IPS-18a (cell line): ENCODE measurements around the gene ARL11.
"Not testable (repeated sequence)": the region's sequence is repeated elsewhere in the genome, so short reads cannot be mapped to it uniquely, and the experiment has no call there.

Source experiments
- H3K27ac ChIP-seq: one replicate; pipeline ENCODE4 v1.5.1; 2013; ENCODE audit warnings: low read length
- H3K27me3 ChIP-seq: one replicate; pipeline ENCODE4 v1.6.1; 2013; ENCODE audit warnings: mild to moderate bottlenecking, low read length; ENCODE audit not compliant: control insufficient read depth, insufficient read depth
- H3K36me3 ChIP-seq: one replicate; pipeline ENCODE4 v1.6.1; 2013; ENCODE audit warnings: low read depth, low read length; ENCODE audit not compliant: control insufficient read depth
- H3K4me1 ChIP-seq: one replicate; pipeline ENCODE4 v1.6.1; 2013; ENCODE audit warnings: low read depth, low read length; ENCODE audit not compliant: control insufficient read depth
- H3K4me3 ChIP-seq: one replicate; pipeline ENCODE4 v1.5.1; 2013; ENCODE audit warnings: low read length
- H3K9ac ChIP-seq: one replicate; pipeline ENCODE4 v1.6.1; 2013; ENCODE audit warnings: mild to moderate bottlenecking, low read length, moderate library complexity
- H3K9me3 ChIP-seq: one replicate; pipeline ENCODE4 v1.6.1; 2013; ENCODE audit warnings: low read depth, low read length; ENCODE audit not compliant: control insufficient read depth

The ARL11 gene

DNA sequence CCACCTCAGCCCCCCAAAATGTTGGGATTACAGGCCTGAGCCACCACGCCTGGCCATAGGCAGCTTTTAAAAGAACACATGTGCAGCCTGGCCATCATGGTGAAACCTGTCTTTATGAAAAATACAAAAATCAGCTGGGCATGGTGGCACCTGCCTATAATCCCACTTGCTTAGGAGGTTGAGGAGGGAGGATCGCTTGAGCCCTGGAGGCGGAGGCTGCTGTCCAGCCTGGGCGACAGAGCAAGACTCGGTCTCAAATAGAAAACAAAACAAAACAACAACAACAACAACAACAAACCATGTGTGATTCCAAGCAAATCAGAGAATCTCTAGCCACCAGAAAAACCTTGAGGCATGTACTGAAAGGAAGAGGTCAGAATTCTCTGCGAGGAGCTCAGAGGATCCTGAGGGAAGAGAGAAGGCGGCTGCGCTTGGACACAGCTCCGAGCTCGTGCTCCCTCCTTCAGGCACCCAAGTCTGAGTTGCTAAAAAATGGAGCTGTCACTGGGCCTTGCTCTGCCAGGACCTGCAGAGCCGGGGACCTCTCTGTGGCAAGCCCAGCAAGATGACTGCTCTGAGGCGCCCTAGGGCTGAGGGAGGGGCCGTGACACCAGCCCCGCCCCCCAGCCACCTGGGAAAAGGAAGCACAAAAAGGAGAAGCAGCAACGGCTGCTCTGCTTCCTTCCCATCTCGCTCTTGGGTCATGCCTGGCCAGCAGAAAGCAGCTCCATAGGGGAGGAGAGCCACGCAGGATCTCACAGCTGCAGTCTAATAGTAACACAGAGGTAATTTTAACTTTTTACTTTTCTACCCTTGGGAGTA, at the start of gene ARL11:
Gene ARL11, plus strand, starts transcription at position 677 of the 822 bp plus-strand sequence. CDS start 1,941 bp downstream, outside the sequence.
- Histone ChIP-seq H3K4me1 (no peaks in the 10 kb centered on the region), H3K4me3 (peak within 1 kb of the TSS; percentile 43), H3K9me3 (no peaks in the 10 kb centered on the region), H3K27me3 (no peaks in the 10 kb centered on the region), H3K36me3 (no peaks in the 10 kb centered on the region), H3K27ac (no peak within 1 kb of the TSS), H3K9ac (no peak within 1 kb of the TSS)

DNA sequence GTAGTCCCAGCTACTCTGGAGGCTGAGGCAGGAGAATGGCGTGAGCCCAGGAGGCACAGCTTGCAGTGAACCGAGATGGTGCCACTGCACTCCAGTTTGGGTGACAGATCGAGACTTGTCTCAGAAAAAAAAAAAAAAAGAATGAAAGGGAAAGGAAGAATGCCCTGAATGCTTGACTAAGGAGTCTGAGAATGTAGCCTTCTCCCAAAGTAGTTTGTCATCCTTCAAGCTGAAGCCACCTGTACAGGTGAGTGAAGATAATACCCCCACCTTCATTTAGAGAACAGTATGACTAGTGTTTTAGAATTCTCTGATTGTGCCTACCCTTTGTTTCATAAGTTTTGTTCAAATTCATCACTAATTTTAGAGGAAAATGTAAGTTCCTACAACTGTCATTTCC, 48.8 kb upstream of the ARL11 start:
- H3K4me3 ChIP-seq: no peak overlapping the region
- H3K36me3 ChIP-seq: peaks cover 14% of the 10 kb centered on the region
- H3K4me1 ChIP-seq: no peaks in the 10 kb centered on the region
- peaks cover 6% of the 10 kb centered on the region for H3K27me3 ChIP-seq
- no peak overlapping the region for H3K9ac ChIP-seq
- no peaks in the 10 kb centered on the region for H3K9me3 ChIP-seq
- no peak overlapping the region for H3K27ac ChIP-seq

DNA sequence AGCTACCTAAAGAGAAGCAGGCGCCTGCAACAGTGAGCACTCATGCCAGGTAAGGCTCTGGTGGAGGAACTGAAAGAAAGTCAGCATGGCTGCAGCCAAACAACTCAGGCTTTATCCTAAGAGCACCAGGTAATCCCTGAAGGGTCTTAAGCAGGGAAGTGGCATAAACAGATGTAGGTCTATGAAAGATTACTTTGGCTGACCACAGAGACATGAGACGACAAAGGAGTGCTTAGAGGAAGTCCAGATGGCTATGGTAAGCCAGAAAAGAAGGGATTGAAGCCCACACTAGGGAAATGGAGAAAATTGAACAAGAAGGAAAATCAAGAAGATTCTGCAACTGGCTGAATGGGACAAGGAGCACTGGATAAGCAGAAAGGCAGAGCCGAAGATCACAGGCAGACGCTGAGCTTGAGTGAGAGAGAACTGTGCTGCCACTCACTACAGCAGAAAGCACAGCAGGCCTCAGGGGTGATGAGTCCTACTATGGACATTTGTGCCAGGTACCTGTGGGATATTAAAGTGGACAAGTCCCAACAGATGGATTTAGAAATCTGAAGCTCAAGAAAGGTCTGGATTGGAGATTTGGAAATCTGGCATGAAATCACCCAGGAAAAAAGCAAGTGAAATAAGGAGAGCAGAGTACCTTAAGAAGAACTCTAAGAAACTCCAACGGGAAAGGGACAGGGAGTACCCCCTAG, 47.2 kb upstream of the ARL11 start:
- peaks cover 14% of the 10 kb centered on the region for H3K36me3 ChIP-seq
- no peak overlapping the region for H3K4me3 ChIP-seq
- H3K9ac ChIP-seq: no peak overlapping the region
- no peak overlapping the region for H3K27ac ChIP-seq
- no peaks in the 10 kb centered on the region for H3K9me3 ChIP-seq
- peaks cover 2% of the 10 kb centered on the region for H3K4me1 ChIP-seq
- H3K27me3 ChIP-seq: peaks cover 11% of the 10 kb centered on the region

DNA sequence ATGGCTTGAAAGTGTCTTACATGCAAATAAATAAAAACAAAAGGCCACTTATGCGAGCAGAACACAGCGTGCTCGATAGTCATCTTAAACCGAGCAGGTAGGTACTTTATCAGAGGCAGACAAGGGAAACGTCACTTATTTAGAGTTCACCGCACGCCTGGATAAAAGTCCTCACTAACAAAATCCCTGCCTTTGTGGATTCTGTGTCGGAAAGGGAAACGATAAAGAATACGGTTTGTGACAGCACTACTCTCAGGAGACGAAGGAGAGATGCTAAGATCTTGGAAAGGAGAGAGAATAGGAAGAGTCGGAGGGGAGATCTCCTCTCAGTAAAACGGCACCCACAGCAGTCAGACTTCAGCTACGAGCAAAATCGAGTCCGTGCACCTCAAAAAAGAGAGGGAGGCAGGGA, 43.5 kb upstream of the ARL11 start:
- peak overlapping the region; percentile 95 for H3K4me3 ChIP-seq
- peaks cover 6% of the 10 kb centered on the region for H3K36me3 ChIP-seq
- H3K27me3 ChIP-seq: peaks cover 11% of the 10 kb centered on the region
- peak overlapping the region; percentile 83 for H3K9ac ChIP-seq
- peaks cover 5% of the 10 kb centered on the region for H3K4me1 ChIP-seq
- H3K27ac ChIP-seq: no peak overlapping the region
- no peaks in the 10 kb centered on the region for H3K9me3 ChIP-seq

DNA sequence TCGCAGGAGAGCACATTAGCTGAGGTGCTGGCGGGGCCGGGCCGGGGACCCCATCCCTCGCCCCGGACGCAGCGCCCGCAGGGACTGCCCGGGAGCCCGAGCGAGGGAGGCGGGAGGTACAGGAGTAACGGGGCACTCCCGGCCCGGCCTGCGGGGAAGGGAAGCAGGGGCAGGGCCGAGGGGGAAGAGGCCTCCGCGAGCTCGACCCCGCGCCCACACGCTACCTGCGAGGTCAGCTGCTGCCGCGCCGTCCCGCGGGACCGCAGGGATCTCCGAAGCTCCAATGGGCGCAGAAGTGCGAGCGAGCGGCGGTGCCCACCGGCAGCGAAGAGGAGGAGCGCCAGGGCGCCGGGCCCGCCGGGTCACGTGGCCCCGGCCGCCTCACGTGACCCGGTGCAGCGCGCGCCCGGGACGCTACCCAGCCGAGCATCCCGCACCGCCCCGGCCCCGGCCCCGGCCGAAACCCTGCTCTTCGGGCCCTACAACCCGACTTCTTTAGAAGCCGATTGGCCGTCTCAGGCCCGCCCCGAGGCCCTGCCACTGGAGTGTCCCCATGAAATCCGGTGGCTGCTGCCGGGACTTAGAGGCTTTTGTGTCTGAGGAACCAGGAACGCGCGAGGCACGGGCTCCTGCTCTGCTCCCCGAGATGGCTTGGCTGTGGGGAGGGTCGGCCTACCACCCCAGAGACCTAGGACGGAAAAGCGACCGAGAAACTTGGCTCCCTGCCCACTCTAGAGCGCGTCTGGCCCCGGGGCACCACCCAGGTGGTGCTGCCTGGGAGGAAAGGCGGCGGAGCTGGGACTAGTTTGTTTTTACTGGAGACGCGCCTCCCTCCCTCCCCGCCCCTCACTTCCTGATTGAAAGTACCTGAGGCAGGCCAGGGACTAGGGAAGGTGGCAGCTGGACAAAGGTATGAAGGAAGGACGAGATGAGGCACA, 42.8 kb upstream of the ARL11 start, which contains the start of gene RCBTB1:
Gene RCBTB1, minus strand, starts transcription at position 339 of the 938 bp plus-strand sequence. CDS start 18,279 bp downstream, outside the sequence.
- H3K4me3 ChIP-seq: peak within 1 kb of the TSS; percentile 95
- H3K27ac ChIP-seq: peak within 1 kb of the TSS; percentile 80
- no peaks in the 10 kb centered on the region for H3K9me3 ChIP-seq
- no peaks in the 10 kb centered on the region for H3K36me3 ChIP-seq
- H3K9ac ChIP-seq: peak within 1 kb of the TSS; percentile 83
- H3K4me1 ChIP-seq: peaks cover 5% of the 10 kb centered on the region
- H3K27me3 ChIP-seq: peaks cover 11% of the 10 kb centered on the region

DNA sequence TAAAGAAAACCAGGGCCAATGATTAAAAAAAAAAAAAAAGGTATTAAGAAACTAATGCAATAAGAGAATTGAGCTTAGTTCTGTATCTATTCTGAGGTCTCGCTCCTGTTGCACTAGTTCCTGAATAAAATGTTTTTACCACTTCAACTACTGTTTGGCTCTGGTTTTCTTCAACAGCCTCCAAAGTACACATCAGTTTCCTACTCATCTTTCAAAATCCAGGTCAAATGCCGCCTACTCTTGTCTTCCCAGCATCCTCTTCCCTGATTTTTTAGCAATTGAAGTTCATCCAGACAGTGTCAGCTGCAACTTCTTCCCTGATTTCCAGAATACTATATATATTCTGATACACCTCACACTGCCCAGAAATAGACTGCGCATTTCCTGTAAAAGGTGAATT, 41.6 kb upstream of the ARL11 start:
- Histone ChIP-seq H3K9ac (no peak overlapping the region), H3K27me3 (peaks cover 11% of the 10 kb centered on the region), H3K36me3 (no peaks in the 10 kb centered on the region), H3K4me1 (peaks cover 5% of the 10 kb centered on the region), H3K4me3 (no peak overlapping the region), H3K9me3 (no peaks in the 10 kb centered on the region), H3K27ac (no peak overlapping the region)

DNA sequence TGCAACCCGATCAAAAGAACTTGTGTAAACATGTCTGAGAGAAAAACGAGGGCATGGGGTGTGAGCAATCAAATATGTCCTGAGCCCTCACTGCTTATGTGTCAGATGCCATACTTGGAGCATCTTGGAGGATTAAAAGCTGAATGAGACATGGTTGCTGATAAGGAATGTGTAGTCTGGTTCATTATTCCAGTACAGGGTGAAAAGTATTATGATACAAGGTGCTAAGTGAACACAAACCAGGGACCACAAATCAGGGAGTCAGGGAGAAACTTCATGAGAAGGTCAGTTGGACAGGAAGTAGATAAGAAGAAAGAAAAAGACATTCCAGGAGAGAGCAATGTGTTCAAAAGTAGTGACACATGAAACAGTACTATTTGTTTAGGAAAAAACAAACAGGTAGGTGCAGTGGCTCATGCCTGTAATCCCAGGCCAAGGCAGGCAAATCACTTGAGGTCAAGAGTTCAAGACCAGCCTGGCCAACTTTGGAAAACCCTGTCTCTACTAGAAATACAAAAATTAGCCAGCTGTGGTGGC, 40.9 kb upstream of the ARL11 start:
- H3K4me1 ChIP-seq: peaks cover 5% of the 10 kb centered on the region
- H3K9ac ChIP-seq: no peak overlapping the region
- H3K9me3 ChIP-seq: no peaks in the 10 kb centered on the region
- H3K27me3 ChIP-seq: peaks cover 11% of the 10 kb centered on the region
- H3K27ac ChIP-seq: no peak overlapping the region
- no peaks in the 10 kb centered on the region for H3K36me3 ChIP-seq
- H3K4me3 ChIP-seq: no peak overlapping the region

DNA sequence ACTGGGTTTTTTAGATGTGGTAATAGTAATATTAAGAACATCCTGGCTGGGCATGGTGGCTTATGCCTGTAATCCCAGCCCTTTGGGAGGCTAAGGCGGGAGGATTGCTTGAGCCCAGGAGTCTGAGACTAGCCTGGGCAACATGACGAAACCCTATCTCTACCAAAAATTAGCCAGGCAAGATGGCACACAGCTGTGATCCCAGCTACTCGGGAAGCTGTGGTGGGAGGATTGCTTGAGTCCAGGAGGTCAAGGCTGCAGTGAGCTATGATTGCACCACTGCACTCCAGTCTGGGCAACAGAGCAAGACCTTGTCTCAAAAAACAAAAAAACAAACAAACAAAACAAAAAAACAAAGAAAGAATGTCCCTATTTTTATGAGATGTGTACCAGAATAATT, 37.6 kb upstream of the ARL11 start:
- not testable (repeated sequence) for H3K4me1 ChIP-seq, H3K9me3 ChIP-seq, H3K4me3 ChIP-seq, H3K36me3 ChIP-seq, H3K27ac ChIP-seq, H3K27me3 ChIP-seq, H3K9ac ChIP-seq

DNA sequence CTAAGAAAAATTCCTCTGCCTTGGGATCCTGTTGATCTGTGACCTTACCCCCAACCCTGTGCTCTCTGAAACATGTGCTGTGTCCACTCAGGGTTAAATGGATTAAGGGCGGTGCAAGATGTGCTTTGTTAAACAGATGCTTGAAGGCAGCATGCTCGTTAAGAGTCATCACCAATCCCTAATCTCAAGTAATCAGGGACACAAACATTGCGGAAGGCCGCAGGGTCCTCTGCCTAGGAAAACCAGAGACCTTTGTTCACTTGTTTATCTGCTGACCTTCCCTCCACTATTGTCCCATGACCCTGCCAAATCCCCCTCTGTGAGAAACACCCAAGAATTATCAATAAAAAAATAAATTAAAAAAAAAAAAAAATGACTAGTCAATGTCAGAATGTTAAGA, 34.4 kb upstream of the ARL11 start:
- not testable (repeated sequence) for H3K9ac ChIP-seq, H3K27me3 ChIP-seq, H3K36me3 ChIP-seq, H3K4me3 ChIP-seq, H3K9me3 ChIP-seq, H3K4me1 ChIP-seq, H3K27ac ChIP-seq

DNA sequence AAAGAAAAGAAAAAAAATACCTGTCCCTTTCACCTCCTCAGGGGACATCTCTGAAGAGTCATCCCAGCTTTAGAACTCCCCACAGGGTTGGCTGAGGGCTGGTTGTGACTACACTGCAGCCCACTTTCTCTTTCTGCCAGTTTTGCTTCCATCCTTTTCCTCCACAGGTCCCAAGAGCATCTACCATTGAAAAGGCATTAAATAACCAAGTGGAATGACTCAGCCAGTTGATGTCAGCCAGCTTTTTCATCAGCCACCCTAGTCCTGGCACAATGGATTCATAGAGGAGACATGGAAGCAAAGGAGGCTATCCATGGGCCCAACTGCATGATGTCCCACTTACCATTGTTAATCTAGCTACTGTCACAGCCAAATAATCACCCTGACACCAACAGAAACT, 33.7 kb upstream of the ARL11 start:
- no peaks in the 10 kb centered on the region for H3K36me3 ChIP-seq
- no peak overlapping the region for H3K4me3 ChIP-seq
- H3K27ac ChIP-seq: no peak overlapping the region
- no peaks in the 10 kb centered on the region for H3K27me3 ChIP-seq
- H3K9ac ChIP-seq: no peak overlapping the region
- H3K4me1 ChIP-seq: no peaks in the 10 kb centered on the region
- no peaks in the 10 kb centered on the region for H3K9me3 ChIP-seq

DNA sequence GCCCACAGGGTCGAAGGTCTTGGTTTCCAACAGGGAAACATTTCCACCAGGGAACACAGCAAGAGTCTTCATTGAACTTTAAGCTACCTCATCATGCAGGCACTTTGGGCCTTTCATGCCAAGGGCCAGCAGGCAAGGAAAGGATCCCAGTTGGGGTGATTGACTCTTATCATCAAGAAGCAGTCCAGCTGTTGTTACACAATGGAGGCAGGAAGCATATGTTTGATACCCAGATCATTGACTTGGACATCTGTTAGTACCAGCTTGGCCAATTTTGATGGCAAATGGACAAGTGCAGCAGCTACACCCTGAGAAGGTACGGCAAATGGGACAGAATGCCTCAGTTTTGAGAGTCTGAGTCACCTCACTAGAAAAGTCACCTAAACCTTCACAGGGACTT, 32.1 kb upstream of the ARL11 start:
- H3K4me3 ChIP-seq: no peak overlapping the region
- H3K9me3 ChIP-seq: no peaks in the 10 kb centered on the region
- no peak overlapping the region for H3K27ac ChIP-seq
- no peaks in the 10 kb centered on the region for H3K4me1 ChIP-seq
- no peak overlapping the region for H3K9ac ChIP-seq
- H3K36me3 ChIP-seq: no peaks in the 10 kb centered on the region
- H3K27me3 ChIP-seq: no peaks in the 10 kb centered on the region
